Stimulated activated CD8-positive, alpha-beta memory T cell treated with anti-CD3 and anti-CD28 coated beads, Interleukin-7, amount 100 ng/mL, for 4 hours (primary cell): ENCODE data around the gene SAMD4B.
"Not testable (repeated sequence)": the region's sequence is repeated elsewhere in the genome, so short reads cannot be mapped to it uniquely, and the experiment has no call there.

Source experiments
- DNase-seq, 2 donors: peaks; one replicate each; pipeline ENCODE4 v3.0.0-alpha.2; 2020; ENCODE audit warnings: low read depth in 2 of 2

SAMD4B gene

GRCh38 chr19:39314016-39314728, 28.0 kb upstream of the SAMD4B start:
- DNase-seq = no peak

GRCh38 chr19:39315933-39316332, 26.3 kb upstream of the SAMD4B start:
- no peak for DNase-seq

GRCh38 chr19:39316627-39317321, 25.4 kb upstream of the SAMD4B start:
- no peak for DNase-seq

GRCh38 chr19:39317476-39317875, 24.7 kb upstream of the SAMD4B start:
- DNase-seq = no peak

GRCh38 chr19:39318071-39318470, 24.1 kb upstream of the SAMD4B start:
- DNase-seq = no peak

GRCh38 chr19:39318690-39319089, 23.5 kb upstream of the SAMD4B start:
- no peak for DNase-seq

GRCh38 chr19:39319098-39319891, 22.9 kb upstream of the SAMD4B start:
- DNase-seq = no peak

GRCh38 chr19:39319892-39320248, 22.4 kb upstream of the SAMD4B start:
- DNase-seq = no peak

GRCh38 chr19:39321117-39321831, 20.9 kb upstream of the SAMD4B start:
- DNase-seq = no peak

GRCh38 chr19:39321832-39322176, 20.4 kb upstream of the SAMD4B start:
- no peak for DNase-seq

- no peak for DNase-seq
Measured at GRCh38 chr19:39324242-39324842, 17.9 kb upstream of the SAMD4B start.

- no peak for DNase-seq
Measured at GRCh38 chr19:39325778-39326665, 16.2 kb upstream of the SAMD4B start.

GRCh38 chr19:39327363-39328045, 14.7 kb upstream of the SAMD4B start:
- DNase-seq = no peak

- DNase-seq = peak; percentile 59
Measured at GRCh38 chr19:39328046-39328705, 14.0 kb upstream of the SAMD4B start.

GRCh38 chr19:39329948-39330347, 12.3 kb upstream of the SAMD4B start:
- no peak for DNase-seq

GRCh38 chr19:39332293-39332692, 9.9 kb upstream of the SAMD4B start:
- DNase-seq = no peak

GRCh38 chr19:39332738-39333137, 9.5 kb upstream of the SAMD4B start:
- not testable (repeated sequence) for DNase-seq

GRCh38 chr19:39333507-39333906, 8.7 kb upstream of the SAMD4B start:
- no peak for DNase-seq

GRCh38 chr19:39334444-39334976, 7.7 kb upstream of the SAMD4B start:
- DNase-seq = no peak
